PC-3 (cell line): ENCODE data around the gene CTNNA3.

Source experiments
- EZH2 ChIP-seq: fragments of 300-600 bp; sonication (generic); IDR thresholded peaks from one replicate; pipeline ENCODE4 v1.6.1; 2017; ENCODE audit warnings: antibody characterized with exemption, mild to moderate bottlenecking, low read length; ENCODE audit not compliant: unreplicated experiment
- EZH2phosphoT487 ChIP-seq: fragments of 300-600 bp; sonication (generic); IDR thresholded peaks from 2 replicates; pipeline ENCODE4 v1.6.1; 2018; ENCODE audit warnings: mild to moderate bottlenecking, antibody characterized with exemption, low read length, borderline replicate concordance
- TF ChIP-seq, protein P1 (sequence below): fragments of 300-600 bp; sonication (generic); conservative IDR thresholded peaks from 2 replicates; pipeline ENCODE4 v1.5.1; 2017; ENCODE audit warnings: antibody characterized with exemption, low read depth, mild to moderate bottlenecking, low read length

DNA sequence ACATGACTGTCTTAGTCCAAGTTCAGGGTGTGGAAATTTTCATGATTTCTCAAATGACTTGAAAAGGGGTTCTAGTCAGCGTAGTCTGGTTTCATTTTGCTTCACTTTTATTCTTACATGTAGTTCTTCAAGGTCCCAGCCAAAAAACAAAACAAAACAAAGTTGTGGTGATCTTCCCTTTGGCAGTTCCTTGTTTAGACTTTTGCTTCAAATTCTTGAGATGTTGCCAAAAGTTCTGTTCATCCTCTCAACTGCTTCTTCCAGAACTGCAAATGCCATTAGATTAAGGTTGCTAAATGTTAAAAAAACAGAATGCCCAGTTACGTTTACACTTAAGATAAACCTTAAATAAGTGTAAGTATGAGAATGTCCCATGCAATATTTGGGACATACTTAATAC lies 1140.9 kb downstream of the CTNNA3 start:
- TF ChIP-seq, protein P1, sequence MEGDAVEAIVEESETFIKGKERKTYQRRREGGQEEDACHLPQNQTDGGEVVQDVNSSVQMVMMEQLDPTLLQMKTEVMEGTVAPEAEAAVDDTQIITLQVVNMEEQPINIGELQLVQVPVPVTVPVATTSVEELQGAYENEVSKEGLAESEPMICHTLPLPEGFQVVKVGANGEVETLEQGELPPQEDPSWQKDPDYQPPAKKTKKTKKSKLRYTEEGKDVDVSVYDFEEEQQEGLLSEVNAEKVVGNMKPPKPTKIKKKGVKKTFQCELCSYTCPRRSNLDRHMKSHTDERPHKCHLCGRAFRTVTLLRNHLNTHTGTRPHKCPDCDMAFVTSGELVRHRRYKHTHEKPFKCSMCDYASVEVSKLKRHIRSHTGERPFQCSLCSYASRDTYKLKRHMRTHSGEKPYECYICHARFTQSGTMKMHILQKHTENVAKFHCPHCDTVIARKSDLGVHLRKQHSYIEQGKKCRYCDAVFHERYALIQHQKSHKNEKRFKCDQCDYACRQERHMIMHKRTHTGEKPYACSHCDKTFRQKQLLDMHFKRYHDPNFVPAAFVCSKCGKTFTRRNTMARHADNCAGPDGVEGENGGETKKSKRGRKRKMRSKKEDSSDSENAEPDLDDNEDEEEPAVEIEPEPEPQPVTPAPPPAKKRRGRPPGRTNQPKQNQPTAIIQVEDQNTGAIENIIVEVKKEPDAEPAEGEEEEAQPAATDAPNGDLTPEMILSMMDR, result no peak
- TF ChIP-seq EZH2 (no peak), EZH2phosphoT487 (no peak)
